AG04449 (cell line): Measurements from ENCODE around the gene COA6.

Experiments used
- CTCF ChIA-PET: fragments of 350-600 bp; formaldehyde crosslinking; extraction: SDS; loops from one replicate; lab custom pipeline; 2021; ENCODE audit warnings: antibody characterized with exemption; lab: Yijun Ruan, JAX
- POLR2A ChIA-PET: fragments of 400-600, 350-600 bp; formaldehyde crosslinking; extraction: SDS; loops from one replicate; lab custom pipeline; 2020; ENCODE audit warnings: antibody characterized with exemption, inconsistent platforms; lab: Yijun Ruan, JAX
- DNase-seq: peaks from one replicate; pipeline ENCODE4 v3.0.0-alpha.2; 2010; ENCODE audit warnings: low read depth, low spot score
- H3K4me3 ChIP-seq: 2 replicates; pipeline ENCODE4 v1.5.1; 2011; ENCODE audit warnings: low read depth, mild to moderate bottlenecking, control low read depth, low read length
- CTCF ChIP-seq: IDR thresholded peaks from one replicate; pipeline ENCODE4 v1.5.1; 2011; ENCODE audit warnings: mild to moderate bottlenecking, moderate library complexity, low read length, control low read depth, inconsistent platforms; ENCODE audit not compliant: insufficient read depth; ENCODE audit errors: missing control alignments

The COA6 gene

DNA sequence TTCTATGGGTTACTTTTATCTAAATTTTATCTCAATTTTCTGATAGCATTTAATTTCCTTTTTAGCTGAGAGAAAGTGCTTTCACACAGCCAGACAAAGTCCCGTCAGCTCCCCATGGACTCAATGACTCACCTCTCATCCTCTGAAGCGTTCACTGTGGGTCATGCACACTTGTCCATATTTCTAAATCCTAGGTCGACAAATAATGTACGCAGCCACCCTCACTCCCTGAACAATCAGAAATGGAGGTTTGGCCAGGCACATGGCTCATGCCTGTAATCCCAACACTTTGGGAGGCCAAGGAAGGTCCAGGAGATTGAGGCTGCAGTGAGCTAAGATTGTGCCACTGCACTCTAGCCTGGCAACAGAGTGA lies 42.4 kb upstream of the COA6 start:
- ChIA-PET CTCF (interaction anchor here (0.7 to 2.8 kb wide), 2 partner anchors 20 to 125 kb away, joined by 3 to 10 read pairs; no protein-coding TSS in a partner anchor), POLR2A (no interaction called here)
- DNase-seq = no peak
- TF ChIP-seq CTCF = no peak
- H3K4me3 ChIP-seq = no peak overlapping the region

GRCh38 chr1:234331507-234331906 lies 41.7 kb upstream of the COA6 start:
- no peak for DNase-seq
- CTCF ChIA-PET = interaction anchor here (2.8 kb wide), 1 partner anchor 21 kb away, joined by 10 read pairs; no protein-coding TSS in a partner anchor
- POLR2A ChIA-PET = no interaction called here
- no peak for TF ChIP-seq CTCF
- no peak overlapping the region for H3K4me3 ChIP-seq

DNA sequence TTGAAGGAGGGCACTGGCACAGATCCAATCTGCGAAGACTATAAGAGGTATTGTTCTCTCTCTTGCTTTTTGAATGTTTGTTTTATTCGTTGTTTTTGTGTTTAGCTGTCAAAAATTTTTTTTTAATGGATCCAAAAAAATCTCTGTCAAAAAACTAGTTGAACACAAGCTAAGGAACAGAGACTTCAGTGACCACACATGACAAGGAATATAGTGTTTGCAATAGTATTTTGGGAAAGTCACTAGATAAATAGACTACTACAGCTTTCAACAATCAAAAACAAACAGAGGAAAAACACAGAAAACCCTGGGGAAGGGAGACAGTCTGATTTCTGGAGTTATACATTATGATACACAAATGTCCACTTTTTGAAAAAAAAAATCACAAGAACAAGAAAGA lies 36.9 kb upstream of the COA6 start:
- no peak for DNase-seq
- ChIA-PET POLR2A (no interaction called here), CTCF (interaction anchor here (2.1 kb wide), 1 partner anchor 9 kb away, joined by 11 read pairs; no protein-coding TSS in a partner anchor)
- no peak for TF ChIP-seq CTCF
- no peak overlapping the region for H3K4me3 ChIP-seq

- DNase-seq = no peak
- POLR2A ChIA-PET = no interaction called here
- CTCF ChIA-PET = interaction anchor here (2.1 kb wide), 1 partner anchor 10 kb away, joined by 11 read pairs; no protein-coding TSS in a partner anchor
- no peak overlapping the region for H3K4me3 ChIP-seq
- TF ChIP-seq CTCF = no peak
Measured at GRCh38 chr1:234337233-234337632, 36.0 kb upstream of the COA6 start.

DNA sequence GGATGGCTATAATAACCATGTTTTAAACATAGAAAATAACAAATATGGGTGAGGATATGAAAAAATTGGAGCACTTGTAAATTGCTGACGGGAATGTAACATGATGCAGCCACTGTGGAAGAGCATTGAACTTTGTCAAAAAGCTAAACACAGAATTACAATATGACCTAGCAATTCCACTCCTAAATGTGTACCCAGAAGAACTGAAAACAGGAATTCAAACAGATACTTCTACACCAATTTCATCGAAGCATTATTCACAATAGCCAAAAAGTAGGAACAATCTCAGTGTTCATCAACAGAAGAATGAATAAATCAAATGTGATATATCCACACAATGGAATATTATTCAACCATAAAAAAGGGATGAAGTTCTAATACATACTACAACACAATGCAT lies 32.7 kb upstream of the COA6 start:
- POLR2A ChIA-PET = no interaction called here
- no peak overlapping the region for H3K4me3 ChIP-seq
- DNase-seq = no peak
- TF ChIP-seq CTCF = no peak
- CTCF ChIA-PET = interaction anchor here (1.6 kb wide), 1 partner anchor 14 kb away, joined by 6 read pairs; no protein-coding TSS in a partner anchor

GRCh38 chr1:234342774-234343173 lies 30.5 kb upstream of the COA6 start:
- CTCF ChIA-PET = interaction anchor here (1.1 to 1.9 kb wide), 4 partner anchors 14 to 33 kb away, joined by 3 to 6 read pairs (median 4); no protein-coding TSS in a partner anchor
- POLR2A ChIA-PET = no interaction called here
- H3K4me3 ChIP-seq = no peak overlapping the region
- no peak for TF ChIP-seq CTCF
- DNase-seq = no peak
